Stomach (tissue), 4 donors: ENCODE data around the gene EDN3.

Experiments
- POLR2A ChIP-seq, 4 donors: fragments of 450-650 bp; IDR thresholded peaks; one replicate each; pipeline ENCODE4 v1.6.1; 2016; ENCODE audit warnings: antibody characterized with exemption in 4 of 4, control low read depth in 2 of 4, mild to moderate bottlenecking in 1 of 4, moderate library complexity in 1 of 4
- POLR2AphosphoS5 ChIP-seq, 3 donors: sonication (generic); formaldehyde crosslinking; IDR thresholded peaks; one replicate each; pipeline ENCODE4 v1.6.1; 2016; ENCODE audit warnings: antibody characterized with exemption in 3 of 3
- TF ChIP-seq, protein P1 (sequence below), 7 experiments: fragments of 450-650 bp in 4 of 7; fragments of 200-600 bp in 3 of 7; sonication (generic) in 3 of 7; IDR thresholded peaks; one replicate each; pipeline ENCODE4 v1.5.1; 2016 to 2019; ENCODE audit warnings: antibody characterized with exemption in 7 of 7, control low read depth in 2 of 7, mild to moderate bottlenecking in 1 of 7

GRCh38 chr20:59291740-59292383 lies 8.5 kb upstream of the EDN3 start:
- TF ChIP-seq, protein P1, sequence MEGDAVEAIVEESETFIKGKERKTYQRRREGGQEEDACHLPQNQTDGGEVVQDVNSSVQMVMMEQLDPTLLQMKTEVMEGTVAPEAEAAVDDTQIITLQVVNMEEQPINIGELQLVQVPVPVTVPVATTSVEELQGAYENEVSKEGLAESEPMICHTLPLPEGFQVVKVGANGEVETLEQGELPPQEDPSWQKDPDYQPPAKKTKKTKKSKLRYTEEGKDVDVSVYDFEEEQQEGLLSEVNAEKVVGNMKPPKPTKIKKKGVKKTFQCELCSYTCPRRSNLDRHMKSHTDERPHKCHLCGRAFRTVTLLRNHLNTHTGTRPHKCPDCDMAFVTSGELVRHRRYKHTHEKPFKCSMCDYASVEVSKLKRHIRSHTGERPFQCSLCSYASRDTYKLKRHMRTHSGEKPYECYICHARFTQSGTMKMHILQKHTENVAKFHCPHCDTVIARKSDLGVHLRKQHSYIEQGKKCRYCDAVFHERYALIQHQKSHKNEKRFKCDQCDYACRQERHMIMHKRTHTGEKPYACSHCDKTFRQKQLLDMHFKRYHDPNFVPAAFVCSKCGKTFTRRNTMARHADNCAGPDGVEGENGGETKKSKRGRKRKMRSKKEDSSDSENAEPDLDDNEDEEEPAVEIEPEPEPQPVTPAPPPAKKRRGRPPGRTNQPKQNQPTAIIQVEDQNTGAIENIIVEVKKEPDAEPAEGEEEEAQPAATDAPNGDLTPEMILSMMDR (IDR thresholded peaks at IDR 0.05): no peak
- no peak for TF ChIP-seq POLR2A (IDR thresholded peaks at IDR 0.05)
- TF ChIP-seq POLR2AphosphoS5 (IDR thresholded peaks at IDR 0.05): no peak
